Dermis blood vessel endothelial cell (primary cell): ENCODE data around the gene OR5D13. TPM values are rescaled to one million over a fixed set of nuclear protein-coding genes. Genes with fewer than 3 reads are reported as not detected.

Source experiments
- DNase-seq: peaks from one replicate; pipeline ENCODE4 v3.0.0; 2010
- total RNA-seq: library from RNA; depleted of rRNA; stranded (reverse); fragments of >200 nt; gene quantifications from 2 replicates; pipeline ENCODE4 v1.2.3, GENCODE V29; 2014

Gene OR5D13, protein sequence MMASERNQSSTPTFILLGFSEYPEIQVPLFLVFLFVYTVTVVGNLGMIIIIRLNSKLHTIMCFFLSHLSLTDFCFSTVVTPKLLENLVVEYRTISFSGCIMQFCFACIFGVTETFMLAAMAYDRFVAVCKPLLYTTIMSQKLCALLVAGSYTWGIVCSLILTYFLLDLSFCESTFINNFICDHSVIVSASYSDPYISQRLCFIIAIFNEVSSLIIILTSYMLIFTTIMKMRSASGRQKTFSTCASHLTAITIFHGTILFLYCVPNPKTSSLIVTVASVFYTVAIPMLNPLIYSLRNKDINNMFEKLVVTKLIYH
- not detected in 2 replicates for total RNA-seq

DNA sequence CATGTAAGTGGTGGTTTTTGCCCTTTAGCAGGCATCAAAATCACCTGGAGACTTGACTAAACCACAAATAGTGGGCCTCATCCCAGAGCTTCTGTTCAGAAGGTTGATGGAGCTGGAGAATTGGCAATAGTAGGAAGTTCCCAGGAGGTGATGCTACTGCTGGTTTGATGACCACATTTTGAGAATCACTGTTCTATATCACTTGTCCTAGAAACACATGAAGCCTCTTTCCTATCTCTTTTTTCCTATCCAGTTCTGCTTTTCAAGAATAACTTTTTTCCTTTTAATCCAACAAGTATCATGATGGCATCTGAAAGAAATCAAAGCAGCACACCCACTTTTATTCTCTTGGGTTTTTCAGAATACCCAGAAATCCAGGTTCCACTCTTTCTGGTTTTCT, at the start of gene OR5D13:
TSS of gene OR5D13 (plus strand) at position 301 of the 400 bp plus-strand sequence. CDS start at position 301, 0 bp downstream.
- no peak for DNase-seq

DNA sequence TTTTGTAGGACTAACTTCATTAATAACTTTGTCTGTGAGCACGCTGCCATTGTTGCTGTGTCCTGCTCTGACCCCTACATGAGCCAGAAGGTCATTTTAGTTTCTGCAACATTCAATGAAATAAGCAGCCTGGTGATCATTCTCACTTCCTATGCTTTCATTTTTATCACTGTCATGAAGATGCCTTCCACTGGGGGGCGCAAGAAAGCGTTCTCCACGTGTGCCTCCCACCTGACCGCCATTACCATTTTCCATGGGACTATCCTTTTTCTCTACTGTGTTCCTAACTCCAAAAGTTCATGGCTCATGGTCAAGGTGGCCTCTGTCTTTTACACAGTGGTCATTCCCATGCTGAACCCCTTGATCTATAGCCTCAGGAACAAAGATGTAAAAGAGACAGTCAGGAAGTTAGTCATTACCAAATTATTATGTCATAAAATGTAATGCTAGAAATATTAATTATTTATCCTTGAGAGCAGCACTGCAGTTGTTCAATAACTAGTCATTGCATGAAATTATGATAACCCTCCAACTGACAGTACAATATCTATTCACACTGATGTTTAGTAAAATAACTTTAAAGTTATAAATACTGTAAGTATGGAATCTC, 46.4 kb upstream of the OR5D13 start:
- no peak for DNase-seq

DNA sequence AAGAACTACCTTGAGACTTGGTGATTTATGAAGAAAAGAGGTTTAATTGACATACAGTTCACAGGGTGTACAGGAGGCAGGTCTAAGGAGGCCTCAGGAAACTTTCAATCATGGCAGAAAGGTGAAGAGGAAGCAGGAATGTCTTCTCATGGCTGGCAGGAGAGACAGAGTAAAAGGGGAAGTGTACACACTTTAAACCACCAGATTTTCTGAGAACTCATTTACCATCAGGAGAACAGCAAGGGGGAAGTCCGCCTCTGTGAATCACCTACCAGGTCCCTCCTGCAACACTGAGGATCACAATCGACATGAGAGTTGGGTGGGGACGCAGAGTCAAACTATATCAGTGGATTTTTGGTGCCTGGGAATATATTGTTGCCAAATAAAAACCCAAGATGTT, 40.3 kb upstream of the OR5D13 start:
- DNase-seq: no peak

DNA sequence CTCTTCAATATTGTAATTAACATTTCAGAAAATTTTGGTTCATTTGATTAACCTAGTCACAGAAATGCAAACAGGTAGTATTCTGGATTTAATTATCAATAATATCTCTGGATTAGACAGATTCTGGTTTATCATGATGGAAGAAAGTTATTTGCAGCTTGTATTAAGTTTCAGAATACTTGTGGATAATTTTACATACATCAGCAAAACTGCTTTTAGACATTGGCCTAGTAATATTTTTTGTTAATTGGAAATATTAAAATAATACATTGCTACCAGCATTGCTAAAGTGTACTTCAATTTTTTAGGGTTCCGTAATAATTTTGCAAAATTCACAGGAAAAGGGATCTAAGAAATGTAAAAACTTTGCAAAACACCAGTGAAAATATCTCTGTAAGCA, 18.4 kb downstream of the OR5D13 start:
- no peak for DNase-seq

DNA sequence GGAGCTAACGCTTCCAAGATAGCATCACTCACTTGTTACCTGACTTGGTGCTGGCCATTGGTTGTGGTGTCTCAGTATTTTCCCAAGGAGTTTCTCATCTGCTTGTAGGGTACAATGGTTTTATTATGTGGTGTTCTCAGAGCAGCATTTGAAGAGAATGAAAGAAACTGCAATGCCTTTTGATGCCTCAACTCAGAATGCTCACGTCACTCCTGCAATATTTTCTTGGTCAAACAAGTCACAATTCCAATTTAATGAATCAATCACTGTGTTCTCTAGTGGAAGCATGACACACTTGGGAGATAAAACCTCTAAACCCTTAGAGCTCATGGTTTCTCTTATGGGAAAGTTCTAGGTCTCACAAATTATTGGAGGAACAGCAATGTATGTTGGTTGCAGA, 20.1 kb downstream of the OR5D13 start:
- no peak for DNase-seq

DNA sequence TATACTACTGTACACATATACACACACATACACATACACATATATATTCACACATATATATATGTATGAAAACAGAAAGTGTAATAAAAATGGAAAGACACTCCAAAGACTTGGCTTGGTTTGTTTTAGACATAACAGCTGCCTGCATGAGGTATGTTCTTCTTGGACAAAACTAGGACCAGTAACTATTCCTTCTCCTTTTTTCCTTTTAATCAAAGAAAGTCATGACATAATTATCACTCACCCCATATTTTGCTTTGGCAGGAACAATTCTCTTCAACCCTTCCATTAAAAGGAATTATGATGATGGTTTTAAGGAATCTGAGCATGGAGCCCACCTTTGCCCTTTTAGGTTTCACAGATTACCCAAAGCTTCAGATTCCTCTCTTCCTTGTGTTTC, 22.0 kb downstream of the OR5D13 start, which contains the start of gene OR5D14:
TSS of gene OR5D14 (plus strand) at position 301 of the 400 bp plus-strand sequence. CDS start at position 301, 0 bp downstream.
- no peak for DNase-seq

DNA sequence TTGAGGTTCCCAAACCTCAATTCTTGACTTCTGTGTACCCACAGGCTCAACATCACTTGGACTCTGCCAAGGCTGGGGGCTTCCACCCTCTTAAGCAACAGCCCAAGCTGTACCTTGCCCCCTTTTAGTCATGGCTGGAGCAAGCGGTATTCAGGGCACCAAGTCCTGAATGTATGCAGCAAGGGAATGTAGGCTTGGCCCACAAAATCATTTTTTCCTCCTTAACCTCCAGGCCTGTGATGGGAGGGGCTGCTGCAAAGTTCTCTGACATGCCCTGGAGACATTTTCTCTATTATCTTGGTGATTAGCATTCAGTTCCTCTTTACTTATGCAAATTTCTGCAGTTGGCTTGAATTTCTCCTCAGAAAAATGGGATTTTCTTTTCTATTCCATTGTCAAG, 33.0 kb downstream of the OR5D13 start:
- DNase-seq: no peak

DNA sequence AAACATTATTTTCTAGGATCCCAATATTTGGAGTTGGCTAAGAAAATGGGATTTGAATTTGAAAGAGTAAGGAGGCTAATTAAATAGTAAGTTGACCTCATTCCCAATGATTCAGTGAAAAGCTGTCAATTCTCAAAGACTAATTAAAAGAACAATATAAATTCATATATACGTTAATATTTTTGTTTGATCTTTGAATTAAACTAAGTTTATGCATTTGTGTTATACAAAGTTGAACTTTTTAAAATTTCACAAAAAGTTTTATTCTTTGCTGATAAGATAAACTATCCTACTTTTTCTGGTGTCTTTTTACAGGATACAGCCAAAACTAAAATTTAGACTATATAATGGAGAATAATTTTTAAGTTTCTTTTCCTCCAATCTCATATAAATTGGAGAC, 37.8 kb downstream of the OR5D13 start, which contains the start of gene OR5L1:
TSS of gene OR5L1 (plus strand) at position 301 of the 400 bp plus-strand sequence. CDS start 100 bp downstream, outside the sequence.
- no peak for DNase-seq

DNA sequence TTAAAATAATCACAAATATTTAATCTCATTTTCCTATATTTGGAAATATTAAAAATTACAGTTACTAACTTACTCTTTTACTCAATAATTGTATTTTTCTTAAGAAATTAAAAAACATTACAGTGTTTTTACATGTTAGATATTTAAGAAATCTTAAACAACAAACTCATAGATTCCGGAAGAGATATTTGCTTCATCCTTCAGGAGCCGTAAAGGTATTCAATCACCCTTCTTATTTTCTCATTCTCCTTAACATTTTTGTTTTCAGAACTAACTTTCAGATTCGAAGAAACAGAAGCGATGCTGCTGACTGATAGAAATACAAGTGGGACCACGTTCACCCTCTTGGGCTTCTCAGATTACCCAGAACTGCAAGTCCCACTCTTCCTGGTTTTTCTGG, 46.1 kb downstream of the OR5D13 start, which contains the start of gene OR5D18:
TSS of gene OR5D18 (plus strand) at position 301 of the 400 bp plus-strand sequence. CDS start at position 301, 0 bp downstream.
- DNase-seq: no peak

Other genes starting within 250 kb of the OR5D13 start
- not detected in 2 replicates for gene OR4C15, start 219.0 kb upstream of the OR5D13 start, total RNA-seq
- not detected in 2 replicates for gene OR4C16, start 201.3 kb upstream of the OR5D13 start, total RNA-seq
- gene OR4C11, start 165.8 kb upstream of the OR5D13 start, total RNA-seq: not detected in 2 replicates
- gene OR4P4, start 138.3 kb upstream of the OR5D13 start, total RNA-seq: not detected in 2 replicates
- not detected in 2 replicates for gene OR4S2, start 125.1 kb upstream of the OR5D13 start, total RNA-seq
- not detected in 2 replicates for gene OR4C6, start 111.2 kb upstream of the OR5D13 start, total RNA-seq
- not detected in 2 replicates for gene OR5D14, start 22.1 kb downstream of the OR5D13 start, total RNA-seq
- not detected in 2 replicates for gene OR5L1, start 37.9 kb downstream of the OR5D13 start, total RNA-seq
- gene OR5D18, start 46.2 kb downstream of the OR5D13 start, total RNA-seq: not detected in 2 replicates
- gene OR5L2, start 53.8 kb downstream of the OR5D13 start, total RNA-seq: not detected in 2 replicates
- gene OR5D16, start 65.3 kb downstream of the OR5D13 start, total RNA-seq: not detected in 2 replicates
- not detected in 2 replicates for gene TRIM51, start 109.9 kb downstream of the OR5D13 start, total RNA-seq
- not detected in 2 replicates for gene OR5W2, start 141.1 kb downstream of the OR5D13 start, total RNA-seq
- not detected in 2 replicates for gene OR5I1, start 163.0 kb downstream of the OR5D13 start, total RNA-seq
- not detected in 2 replicates for gene OR10AG1, start 196.5 kb downstream of the OR5D13 start, total RNA-seq
- not detected in 2 replicates for gene OR5F1, start 221.2 kb downstream of the OR5D13 start, total RNA-seq